ENCODE data around the gene PRPF8. TPM values are rescaled to one million over a fixed set of nuclear protein-coding genes. Genes with fewer than 3 reads are reported as not detected.

Gene PRPF8
- total and polyA plus RNA-seq, 2 of the 13 experiments (the other 11 are each of a cell fraction or from before 2014, with no cell fraction given): 112 to 179 TPM

- TF ChIP-seq, protein P1, sequence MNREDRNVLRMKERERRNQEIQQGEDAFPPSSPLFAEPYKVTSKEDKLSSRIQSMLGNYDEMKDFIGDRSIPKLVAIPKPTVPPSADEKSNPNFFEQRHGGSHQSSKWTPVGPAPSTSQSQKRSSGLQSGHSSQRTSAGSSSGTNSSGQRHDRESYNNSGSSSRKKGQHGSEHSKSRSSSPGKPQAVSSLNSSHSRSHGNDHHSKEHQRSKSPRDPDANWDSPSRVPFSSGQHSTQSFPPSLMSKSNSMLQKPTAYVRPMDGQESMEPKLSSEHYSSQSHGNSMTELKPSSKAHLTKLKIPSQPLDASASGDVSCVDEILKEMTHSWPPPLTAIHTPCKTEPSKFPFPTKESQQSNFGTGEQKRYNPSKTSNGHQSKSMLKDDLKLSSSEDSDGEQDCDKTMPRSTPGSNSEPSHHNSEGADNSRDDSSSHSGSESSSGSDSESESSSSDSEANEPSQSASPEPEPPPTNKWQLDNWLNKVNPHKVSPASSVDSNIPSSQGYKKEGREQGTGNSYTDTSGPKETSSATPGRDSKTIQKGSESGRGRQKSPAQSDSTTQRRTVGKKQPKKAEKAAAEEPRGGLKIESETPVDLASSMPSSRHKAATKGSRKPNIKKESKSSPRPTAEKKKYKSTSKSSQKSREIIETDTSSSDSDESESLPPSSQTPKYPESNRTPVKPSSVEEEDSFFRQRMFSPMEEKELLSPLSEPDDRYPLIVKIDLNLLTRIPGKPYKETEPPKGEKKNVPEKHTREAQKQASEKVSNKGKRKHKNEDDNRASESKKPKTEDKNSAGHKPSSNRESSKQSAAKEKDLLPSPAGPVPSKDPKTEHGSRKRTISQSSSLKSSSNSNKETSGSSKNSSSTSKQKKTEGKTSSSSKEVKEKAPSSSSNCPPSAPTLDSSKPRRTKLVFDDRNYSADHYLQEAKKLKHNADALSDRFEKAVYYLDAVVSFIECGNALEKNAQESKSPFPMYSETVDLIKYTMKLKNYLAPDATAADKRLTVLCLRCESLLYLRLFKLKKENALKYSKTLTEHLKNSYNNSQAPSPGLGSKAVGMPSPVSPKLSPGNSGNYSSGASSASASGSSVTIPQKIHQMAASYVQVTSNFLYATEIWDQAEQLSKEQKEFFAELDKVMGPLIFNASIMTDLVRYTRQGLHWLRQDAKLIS (CRISPR knock-in tag; IDR thresholded peaks at IDR 0.05): no peak
- TF ChIP-seq, protein P2, sequence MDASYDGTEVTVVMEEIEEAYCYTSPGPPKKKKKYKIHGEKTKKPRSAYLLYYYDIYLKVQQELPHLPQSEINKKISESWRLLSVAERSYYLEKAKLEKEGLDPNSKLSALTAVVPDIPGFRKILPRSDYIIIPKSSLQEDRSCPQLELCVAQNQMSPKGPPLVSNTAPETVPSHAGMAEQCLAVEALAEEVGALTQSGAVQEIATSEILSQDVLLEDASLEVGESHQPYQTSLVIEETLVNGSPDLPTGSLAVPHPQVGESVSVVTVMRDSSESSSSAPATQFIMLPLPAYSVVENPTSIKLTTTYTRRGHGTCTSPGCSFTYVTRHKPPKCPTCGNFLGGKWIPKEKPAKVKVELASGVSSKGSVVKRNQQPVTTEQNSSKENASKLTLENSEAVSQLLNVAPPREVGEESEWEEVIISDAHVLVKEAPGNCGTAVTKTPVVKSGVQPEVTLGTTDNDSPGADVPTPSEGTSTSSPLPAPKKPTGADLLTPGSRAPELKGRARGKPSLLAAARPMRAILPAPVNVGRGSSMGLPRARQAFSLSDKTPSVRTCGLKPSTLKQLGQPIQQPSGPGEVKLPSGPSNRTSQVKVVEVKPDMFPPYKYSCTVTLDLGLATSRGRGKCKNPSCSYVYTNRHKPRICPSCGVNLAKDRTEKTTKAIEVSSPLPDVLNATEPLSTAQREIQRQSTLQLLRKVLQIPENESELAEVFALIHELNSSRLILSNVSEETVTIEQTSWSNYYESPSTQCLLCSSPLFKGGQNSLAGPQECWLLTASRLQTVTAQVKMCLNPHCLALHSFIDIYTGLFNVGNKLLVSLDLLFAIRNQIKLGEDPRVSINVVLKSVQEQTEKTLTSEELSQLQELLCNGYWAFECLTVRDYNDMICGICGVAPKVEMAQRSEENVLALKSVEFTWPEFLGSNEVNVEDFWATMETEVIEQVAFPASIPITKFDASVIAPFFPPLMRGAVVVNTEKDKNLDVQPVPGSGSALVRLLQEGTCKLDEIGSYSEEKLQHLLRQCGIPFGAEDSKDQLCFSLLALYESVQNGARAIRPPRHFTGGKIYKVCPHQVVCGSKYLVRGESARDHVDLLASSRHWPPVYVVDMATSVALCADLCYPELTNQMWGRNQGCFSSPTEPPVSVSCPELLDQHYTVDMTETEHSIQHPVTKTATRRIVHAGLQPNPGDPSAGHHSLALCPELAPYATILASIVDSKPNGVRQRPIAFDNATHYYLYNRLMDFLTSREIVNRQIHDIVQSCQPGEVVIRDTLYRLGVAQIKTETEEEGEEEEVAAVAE (CRISPR knock-in tag; IDR thresholded peaks at IDR 0.05; ENCODE audit: borderline replicate concordance): no peak
- TF ChIP-seq ZNF570 (CRISPR knock-in tag; IDR thresholded peaks at IDR 0.05; ENCODE audit: borderline replicate concordance): no peak
- TF ChIP-seq SOX6 (IDR thresholded peaks at IDR 0.05): no peak
- peak; percentile 22; the same call in 1 of the 2 replicates for TF ChIP-seq SOX6 (CRISPR knock-in tag; IDR thresholded peaks at IDR 0.05)
- no peak for TF ChIP-seq CENPX (CRISPR knock-in tag; IDR thresholded peaks at IDR 0.05)
- TF ChIP-seq SALL2 (CRISPR knock-in tag; IDR thresholded peaks at IDR 0.05): no peak
- no peak for TF ChIP-seq MAZ (IDR thresholded peaks at IDR 0.05; ENCODE audit: borderline replicate concordance, low read depth, low read length)
- peak; percentile 72 for TF ChIP-seq MAZ (CRISPR knock-in tag; IDR thresholded peaks at IDR 0.05; ENCODE audit: low read depth)
- peak; percentile 89 for TF ChIP-seq ZNF652 (CRISPR knock-in tag; IDR thresholded peaks at IDR 0.05; ENCODE audit: borderline replicate concordance, low read depth)
- TF ChIP-seq, protein P3, sequence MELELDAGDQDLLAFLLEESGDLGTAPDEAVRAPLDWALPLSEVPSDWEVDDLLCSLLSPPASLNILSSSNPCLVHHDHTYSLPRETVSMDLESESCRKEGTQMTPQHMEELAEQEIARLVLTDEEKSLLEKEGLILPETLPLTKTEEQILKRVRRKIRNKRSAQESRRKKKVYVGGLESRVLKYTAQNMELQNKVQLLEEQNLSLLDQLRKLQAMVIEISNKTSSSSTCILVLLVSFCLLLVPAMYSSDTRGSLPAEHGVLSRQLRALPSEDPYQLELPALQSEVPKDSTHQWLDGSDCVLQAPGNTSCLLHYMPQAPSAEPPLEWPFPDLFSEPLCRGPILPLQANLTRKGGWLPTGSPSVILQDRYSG (CRISPR knock-in tag; IDR thresholded peaks at IDR 0.05): no peak
- no peak for TF ChIP-seq TBP (CRISPR knock-in tag; IDR thresholded peaks at IDR 0.05)
- TF ChIP-seq RBAK (CRISPR knock-in tag; IDR thresholded peaks at IDR 0.05): no peak
- TF ChIP-seq NR2F1 (CRISPR knock-in tag; IDR thresholded peaks at IDR 0.05): no peak
- peak; percentile 38 for TF ChIP-seq HNRNPK (IDR thresholded peaks at IDR 0.05; ENCODE audit: low read depth, low read length, poor library complexity, severe bottlenecking)
- TF ChIP-seq, protein P4, sequence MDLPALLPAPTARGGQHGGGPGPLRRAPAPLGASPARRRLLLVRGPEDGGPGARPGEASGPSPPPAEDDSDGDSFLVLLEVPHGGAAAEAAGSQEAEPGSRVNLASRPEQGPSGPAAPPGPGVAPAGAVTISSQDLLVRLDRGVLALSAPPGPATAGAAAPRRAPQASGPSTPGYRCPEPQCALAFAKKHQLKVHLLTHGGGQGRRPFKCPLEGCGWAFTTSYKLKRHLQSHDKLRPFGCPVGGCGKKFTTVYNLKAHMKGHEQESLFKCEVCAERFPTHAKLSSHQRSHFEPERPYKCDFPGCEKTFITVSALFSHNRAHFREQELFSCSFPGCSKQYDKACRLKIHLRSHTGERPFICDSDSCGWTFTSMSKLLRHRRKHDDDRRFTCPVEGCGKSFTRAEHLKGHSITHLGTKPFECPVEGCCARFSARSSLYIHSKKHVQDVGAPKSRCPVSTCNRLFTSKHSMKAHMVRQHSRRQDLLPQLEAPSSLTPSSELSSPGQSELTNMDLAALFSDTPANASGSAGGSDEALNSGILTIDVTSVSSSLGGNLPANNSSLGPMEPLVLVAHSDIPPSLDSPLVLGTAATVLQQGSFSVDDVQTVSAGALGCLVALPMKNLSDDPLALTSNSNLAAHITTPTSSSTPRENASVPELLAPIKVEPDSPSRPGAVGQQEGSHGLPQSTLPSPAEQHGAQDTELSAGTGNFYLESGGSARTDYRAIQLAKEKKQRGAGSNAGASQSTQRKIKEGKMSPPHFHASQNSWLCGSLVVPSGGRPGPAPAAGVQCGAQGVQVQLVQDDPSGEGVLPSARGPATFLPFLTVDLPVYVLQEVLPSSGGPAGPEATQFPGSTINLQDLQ (CRISPR knock-in tag; IDR thresholded peaks at IDR 0.05): peak; percentile 30; the same call in 1 of the 2 replicates
- TF ChIP-seq ZNF24 (IDR thresholded peaks at IDR 0.05): no peak
- TF ChIP-seq ZNF431 (CRISPR knock-in tag; IDR thresholded peaks at IDR 0.05; ENCODE audit: borderline replicate concordance, low read depth): 0 out of 2 replicates have a peak, but pooled peaks have one; percentile 6
- TF ChIP-seq RFX3 (CRISPR knock-in tag; IDR thresholded peaks at IDR 0.05): no peak
Measured at GRCh38 chr17:1724351-1724868, 39.7 kb upstream of the PRPF8 start, which contains the start of gene WDR81 (continued).
